ENCODE data around the gene PRKCE. TPM values are rescaled to one million over a fixed set of nuclear protein-coding genes. Genes with fewer than 3 reads are reported as not detected.

PRKCE gene
- total RNA-seq = 10 to 100 TPM; 15.4 to 16.2 TPM

GRCh38 chr2:45651415-45652089, at the start of gene PRKCE:
PRKCE (plus strand) TSS chr2:45651675.
- Mint-ChIP-seq H3K4me3 (peak within 1 kb of the TSS; percentile 92), H3K9me3 (ENCODE audit: insufficient read depth) (no peaks in the 10 kb centered on the region), H3K36me3 (ENCODE audit: low read depth) (peaks cover 4% of the 10 kb centered on the region), H3K27ac (peak within 1 kb of the TSS; percentile 99), H3K27me3 (ENCODE audit: low read depth) (peaks cover 8% of the 10 kb centered on the region), H3K4me1 (ENCODE audit: low read depth) (peaks cover 31% of the 10 kb centered on the region)
- peak; percentile 24 for ATAC-seq
- POLR2A ChIA-PET = no interaction called here
- DNase-seq = peak; percentile 71
- CTCF ChIA-PET = interaction anchor here (1.3 to 1.6 kb wide), 5 partner anchors 7 to 157 kb away, joined by 3 to 8 read pairs (median 5); no protein-coding TSS in a partner anchor

- ATAC-seq (no peak), DNase-seq (no peak)
- Mint-ChIP-seq H3K9me3 (ENCODE audit: insufficient read depth) (no peaks in the 10 kb centered on the region), H3K36me3 (ENCODE audit: low read depth) (peaks cover 49% of the 10 kb centered on the region), H3K27ac (no peak overlapping the region), H3K27me3 (ENCODE audit: low read depth) (no peaks in the 10 kb centered on the region), H3K4me1 (ENCODE audit: low read depth) (peaks cover 5% of the 10 kb centered on the region), H3K4me3 (no peak overlapping the region)
- ChIA-PET POLR2A (no interaction called here), CTCF (interaction anchor here (0.7 to 1.1 kb wide), 3 partner anchors 18 to 176 kb away, joined by 3 read pairs; no protein-coding TSS in a partner anchor)
Measured at GRCh38 chr2:45602624-45603023, 48.9 kb upstream of the PRKCE start.

DNA sequence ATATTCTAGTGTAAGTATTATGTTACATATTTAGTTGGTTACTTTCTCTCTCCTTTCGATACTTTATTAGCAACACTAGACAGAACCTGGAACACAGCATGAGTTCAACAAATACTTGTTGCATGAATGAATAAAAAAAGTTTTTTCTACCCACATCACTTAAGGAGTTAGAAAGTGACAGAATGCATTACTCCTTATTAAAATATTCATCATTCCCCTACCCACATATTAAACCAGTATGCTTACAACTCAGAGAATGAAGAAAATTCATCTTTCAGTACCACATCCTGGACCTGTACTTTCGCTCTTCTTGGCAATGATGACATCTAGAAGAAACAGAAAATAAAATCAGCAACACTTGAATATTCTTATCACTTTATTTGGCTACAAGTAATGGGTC, 46.4 kb upstream of the PRKCE start:
- H3K27ac Mint-ChIP-seq = no peak overlapping the region
- no peak overlapping the region for H3K4me3 Mint-ChIP-seq
- peaks cover 35% of the 10 kb centered on the region for H3K36me3 Mint-ChIP-seq (ENCODE audit: low read depth)
- no peaks in the 10 kb centered on the region for H3K9me3 Mint-ChIP-seq (ENCODE audit: insufficient read depth)
- ATAC-seq (no peak), DNase-seq (no peak)
- no peaks in the 10 kb centered on the region for H3K27me3 Mint-ChIP-seq (ENCODE audit: low read depth)
- ChIA-PET CTCF (no interaction called here), POLR2A (no interaction called here)
- peaks cover 16% of the 10 kb centered on the region for H3K4me1 Mint-ChIP-seq (ENCODE audit: low read depth)

- Mint-ChIP-seq H3K27me3 (ENCODE audit: low read depth) (no peaks in the 10 kb centered on the region), H3K4me3 (no peak overlapping the region), H3K27ac (no peak overlapping the region), H3K9me3 (ENCODE audit: insufficient read depth) (no peaks in the 10 kb centered on the region), H3K4me1 (ENCODE audit: low read depth) (peaks cover 25% of the 10 kb centered on the region), H3K36me3 (ENCODE audit: low read depth) (peaks cover 22% of the 10 kb centered on the region)
- DNase-seq (no peak), ATAC-seq (no peak)
- ChIA-PET POLR2A (no interaction called here), CTCF (interaction anchor here (1.7 kb wide), 1 partner anchor 21 kb away, joined by 4 read pairs; no protein-coding TSS in a partner anchor)
Measured at GRCh38 chr2:45606796-45607195, 44.7 kb upstream of the PRKCE start.

GRCh38 chr2:45607701-45608100, 43.8 kb upstream of the PRKCE start:
- H3K36me3 Mint-ChIP-seq (ENCODE audit: low read depth) = peaks cover 18% of the 10 kb centered on the region
- H3K27ac Mint-ChIP-seq = no peak overlapping the region
- H3K9me3 Mint-ChIP-seq (ENCODE audit: insufficient read depth) = no peaks in the 10 kb centered on the region
- peaks cover 26% of the 10 kb centered on the region for H3K4me1 Mint-ChIP-seq (ENCODE audit: low read depth)
- ChIA-PET POLR2A (no interaction called here), CTCF (no interaction called here)
- DNase-seq (no peak), ATAC-seq (no peak)
- H3K27me3 Mint-ChIP-seq (ENCODE audit: low read depth) = no peaks in the 10 kb centered on the region
- H3K4me3 Mint-ChIP-seq = no peak overlapping the region

DNA sequence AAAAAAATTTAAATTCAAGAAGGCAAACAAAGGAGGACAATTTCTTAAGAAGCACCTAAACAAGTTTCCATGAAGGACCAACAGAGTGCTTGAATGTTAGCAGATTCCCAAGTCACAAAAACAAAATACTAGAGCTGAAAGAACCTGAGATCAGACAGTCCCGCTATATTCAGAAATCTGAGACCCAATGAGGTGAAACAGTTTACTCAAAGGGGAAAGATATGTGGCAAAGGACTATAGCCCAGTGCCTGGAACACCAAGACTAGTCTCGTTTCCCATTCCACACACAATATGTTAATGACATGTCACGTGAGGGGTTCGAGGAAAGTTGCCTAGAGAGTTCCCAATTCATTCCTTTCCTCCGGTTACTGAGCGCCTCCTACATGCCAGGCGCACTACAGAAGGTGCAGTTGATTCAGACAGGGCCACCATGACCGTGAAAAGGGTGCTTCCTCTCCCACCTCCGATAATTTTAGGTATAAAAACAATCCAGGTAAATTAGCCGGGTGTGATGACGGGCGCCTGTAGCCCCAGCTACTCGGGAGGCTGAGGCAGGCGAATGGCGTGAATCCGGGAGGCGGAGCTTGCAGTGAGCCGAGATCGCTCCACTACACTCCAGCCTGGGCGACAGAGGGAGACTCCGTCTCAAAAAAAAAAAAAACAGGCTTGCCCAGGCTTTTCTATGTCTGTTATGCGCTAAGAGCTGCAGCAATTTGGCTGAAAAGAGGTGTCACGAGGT, 41.0 kb upstream of the PRKCE start:
- POLR2A ChIA-PET = interaction anchor here (0.6 to 1.3 kb wide), 5 partner anchors 13 to 660 kb away, joined by 3 to 5 read pairs (median 3); no protein-coding TSS in a partner anchor
- peak; percentile 76 for ATAC-seq

GRCh38 chr2:45611020-45611859, 40.2 kb upstream of the PRKCE start, which contains the start of gene SRBD1:
SRBD1 (minus strand) TSS chr2:45611267; CDS start chr2:45605441, 5,826 bp downstream.
- Mint-ChIP-seq H3K36me3 (ENCODE audit: low read depth) (peaks cover 4% of the 10 kb centered on the region), H3K4me1 (ENCODE audit: low read depth) (peaks cover 23% of the 10 kb centered on the region), H3K9me3 (ENCODE audit: insufficient read depth) (no peaks in the 10 kb centered on the region), H3K27me3 (ENCODE audit: low read depth) (no peaks in the 10 kb centered on the region), H3K4me3 (peak within 1 kb of the TSS; percentile 97), H3K27ac (peak within 1 kb of the TSS; percentile 95)
- ChIA-PET POLR2A (interaction anchor here (0.7 to 1.1 kb wide), 3 partner anchors 12 to 39 kb away, joined by 3 read pairs; no protein-coding TSS in a partner anchor), CTCF (interaction anchor here (0.7 to 3.5 kb wide), 6 partner anchors 18 to 629 kb away, joined by 3 to 12 read pairs (median 4); no protein-coding TSS in a partner anchor)
- DNase-seq (peak; percentile 93), ATAC-seq (peak; percentile 94)

More for the DNA sequence above, 41.0 kb upstream of the PRKCE start:
- Mint-ChIP-seq H3K4me3 (peak overlapping the region; percentile 97), H3K27ac (peak overlapping the region; percentile 95), H3K9me3 (ENCODE audit: insufficient read depth) (no peaks in the 10 kb centered on the region), H3K4me1 (ENCODE audit: low read depth) (peaks cover 23% of the 10 kb centered on the region), H3K27me3 (ENCODE audit: low read depth) (no peaks in the 10 kb centered on the region), H3K36me3 (ENCODE audit: low read depth) (peaks cover 4% of the 10 kb centered on the region)
- CTCF ChIA-PET = interaction anchor here (0.7 to 3.5 kb wide), 8 partner anchors 17 to 629 kb away, joined by 3 to 12 read pairs (median 4); no protein-coding TSS in a partner anchor
- DNase-seq = peak; percentile 58

GRCh38 chr2:45612285-45612684, 39.2 kb upstream of the PRKCE start:
- peaks cover 21% of the 10 kb centered on the region for H3K4me1 Mint-ChIP-seq (ENCODE audit: low read depth)
- ATAC-seq = no peak
- ChIA-PET CTCF (no interaction called here), POLR2A (no interaction called here)
- no peaks in the 10 kb centered on the region for H3K27me3 Mint-ChIP-seq (ENCODE audit: low read depth)
- DNase-seq = no peak
- no peak overlapping the region for H3K4me3 Mint-ChIP-seq
- no peak overlapping the region for H3K27ac Mint-ChIP-seq
- no peaks in the 10 kb centered on the region for H3K9me3 Mint-ChIP-seq (ENCODE audit: insufficient read depth)
- H3K36me3 Mint-ChIP-seq (ENCODE audit: low read depth) = peaks cover 4% of the 10 kb centered on the region

- no peaks in the 10 kb centered on the region for H3K27me3 Mint-ChIP-seq (ENCODE audit: low read depth)
- H3K4me1 Mint-ChIP-seq (ENCODE audit: low read depth) = peaks cover 21% of the 10 kb centered on the region
- no peaks in the 10 kb centered on the region for H3K9me3 Mint-ChIP-seq (ENCODE audit: insufficient read depth)
- CTCF ChIA-PET = interaction anchor here (0.9 kb wide), 1 partner anchor 28 kb away, joined by 3 read pairs; no protein-coding TSS in a partner anchor
- POLR2A ChIA-PET = no interaction called here
- ATAC-seq (no peak), DNase-seq (no peak)
- H3K4me3 Mint-ChIP-seq = no peak overlapping the region
- H3K36me3 Mint-ChIP-seq (ENCODE audit: low read depth) = peaks cover 4% of the 10 kb centered on the region
- no peak overlapping the region for H3K27ac Mint-ChIP-seq
Measured at GRCh38 chr2:45612731-45613130, 38.7 kb upstream of the PRKCE start.

DNA sequence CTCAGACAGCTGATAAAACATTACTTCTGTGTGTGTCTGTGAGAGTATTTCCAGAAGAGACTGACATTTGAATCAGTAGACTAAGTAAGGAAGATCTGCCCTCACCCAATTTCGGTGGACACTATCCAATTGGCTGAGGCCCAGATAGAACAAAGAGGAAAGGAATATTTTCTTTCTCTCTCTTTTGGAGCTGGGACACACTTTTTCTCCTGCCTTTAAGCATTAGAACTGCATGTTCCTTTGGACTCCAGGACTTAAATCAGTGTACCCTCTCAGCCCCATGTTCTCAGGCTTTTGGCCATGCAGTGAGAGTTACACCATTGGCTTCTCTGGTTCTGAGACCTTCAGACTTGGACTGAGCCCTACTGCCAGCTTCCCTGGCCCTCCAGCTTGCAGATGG, 37.1 kb upstream of the PRKCE start:
- CTCF ChIA-PET = interaction anchor here (0.7 to 1.2 kb wide), 3 partner anchors 29 to 35 kb away, joined by 3 to 4 read pairs (median 3); no protein-coding TSS in a partner anchor

GRCh38 chr2:45614871-45615415, 36.5 kb upstream of the PRKCE start:
- Mint-ChIP-seq H3K4me1 (ENCODE audit: low read depth) (peaks cover 12% of the 10 kb centered on the region), H3K9me3 (ENCODE audit: insufficient read depth) (no peaks in the 10 kb centered on the region), H3K4me3 (no peak overlapping the region), H3K27me3 (ENCODE audit: low read depth) (peaks cover 8% of the 10 kb centered on the region), H3K27ac (no peak overlapping the region), H3K36me3 (ENCODE audit: low read depth) (peaks cover 2% of the 10 kb centered on the region)
- no peak for DNase-seq
- ChIA-PET POLR2A (no interaction called here), CTCF (interaction anchor here (0.7 to 1.2 kb wide), 2 partner anchors 30 to 36 kb away, joined by 3 to 4 read pairs; no protein-coding TSS in a partner anchor)
- ATAC-seq = no peak

More for the DNA sequence above, 37.1 kb upstream of the PRKCE start:
- Mint-ChIP-seq H3K9me3 (ENCODE audit: insufficient read depth) (no peaks in the 10 kb centered on the region), H3K4me1 (ENCODE audit: low read depth) (peaks cover 18% of the 10 kb centered on the region), H3K27ac (no peak overlapping the region), H3K27me3 (ENCODE audit: low read depth) (peaks cover 4% of the 10 kb centered on the region), H3K4me3 (no peak overlapping the region), H3K36me3 (ENCODE audit: low read depth) (peaks cover 2% of the 10 kb centered on the region)
- DNase-seq (no peak), ATAC-seq (no peak)
- POLR2A ChIA-PET = no interaction called here

Data from activated CD8-positive, alpha-beta T cell treated with anti-CD3 and anti-CD28 coated beads, Interleukin-2, amount 10 ng/mL, durations not matched to agents 7 days and 5 days (primary cell).